ENCODE results near the gene MED22. TPM values are rescaled to one million over a fixed set of nuclear protein-coding genes. Genes with fewer than 3 reads are reported as not detected.

The MED22 gene
- total RNA-seq, 1 donor from 2014 or later = 35.7 TPM

DNA sequence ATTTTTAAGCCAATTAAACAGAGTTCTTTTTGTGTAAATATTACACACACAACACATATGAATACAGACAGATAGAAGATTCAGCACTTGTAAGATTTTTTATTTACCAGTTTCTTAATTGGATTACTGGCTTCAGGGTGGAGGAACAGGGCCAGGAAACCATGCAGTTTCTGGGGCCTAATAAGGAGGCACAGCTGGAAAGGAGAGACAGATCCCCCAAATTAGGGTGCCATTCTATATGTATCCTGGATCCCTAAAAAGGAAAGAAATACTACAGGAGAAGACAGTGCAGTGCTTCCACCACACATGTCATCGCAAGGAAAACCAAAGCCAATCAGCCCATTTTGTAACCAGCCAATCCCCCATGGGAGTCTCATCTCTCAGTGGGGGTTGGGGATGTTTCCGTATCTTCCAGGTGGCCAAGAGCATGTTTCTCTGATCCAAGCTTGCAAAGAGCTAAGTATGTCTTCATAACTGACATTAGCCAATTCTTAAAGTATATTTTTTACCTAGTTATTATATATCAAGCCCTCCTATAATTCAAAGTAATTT is 57.1 kb downstream of the MED22 start:
- no peak overlapping the region for H3K4me3 Mint-ChIP-seq (ENCODE audit: unreplicated experiment)
- no peak overlapping the region for H3K27ac Mint-ChIP-seq (ENCODE audit: unreplicated experiment)
- peaks cover 21% of the 10 kb centered on the region for H3K36me3 Mint-ChIP-seq (ENCODE audit: unreplicated experiment)
- H3K9me3 Mint-ChIP-seq (ENCODE audit: unreplicated experiment) = peaks cover 10% of the 10 kb centered on the region
- no peaks in the 10 kb centered on the region for H3K4me1 Mint-ChIP-seq (ENCODE audit: low read depth, unreplicated experiment)
- peak; percentile 60 for DNase-seq
- TF ChIP-seq, protein P1, sequence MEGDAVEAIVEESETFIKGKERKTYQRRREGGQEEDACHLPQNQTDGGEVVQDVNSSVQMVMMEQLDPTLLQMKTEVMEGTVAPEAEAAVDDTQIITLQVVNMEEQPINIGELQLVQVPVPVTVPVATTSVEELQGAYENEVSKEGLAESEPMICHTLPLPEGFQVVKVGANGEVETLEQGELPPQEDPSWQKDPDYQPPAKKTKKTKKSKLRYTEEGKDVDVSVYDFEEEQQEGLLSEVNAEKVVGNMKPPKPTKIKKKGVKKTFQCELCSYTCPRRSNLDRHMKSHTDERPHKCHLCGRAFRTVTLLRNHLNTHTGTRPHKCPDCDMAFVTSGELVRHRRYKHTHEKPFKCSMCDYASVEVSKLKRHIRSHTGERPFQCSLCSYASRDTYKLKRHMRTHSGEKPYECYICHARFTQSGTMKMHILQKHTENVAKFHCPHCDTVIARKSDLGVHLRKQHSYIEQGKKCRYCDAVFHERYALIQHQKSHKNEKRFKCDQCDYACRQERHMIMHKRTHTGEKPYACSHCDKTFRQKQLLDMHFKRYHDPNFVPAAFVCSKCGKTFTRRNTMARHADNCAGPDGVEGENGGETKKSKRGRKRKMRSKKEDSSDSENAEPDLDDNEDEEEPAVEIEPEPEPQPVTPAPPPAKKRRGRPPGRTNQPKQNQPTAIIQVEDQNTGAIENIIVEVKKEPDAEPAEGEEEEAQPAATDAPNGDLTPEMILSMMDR (IDR thresholded peaks at IDR 0.05; ENCODE audit: partially characterized antibody, unreplicated experiment) = no peak
- peaks cover 3% of the 10 kb centered on the region for H3K27me3 Mint-ChIP-seq (ENCODE audit: unreplicated experiment)

Other genes with a start within 250 kb of the MED22 start
- 449 TPM for gene RALGDS, start 226.9 kb downstream of the MED22 start, total RNA-seq (ENCODE audit: unreplicated experiment)
- gene GBGT1, start 184.2 kb downstream of the MED22 start, total RNA-seq (ENCODE audit: unreplicated experiment) = 1.3 TPM
- not detected for gene OBP2B, start 138.9 kb downstream of the MED22 start, total RNA-seq (ENCODE audit: unreplicated experiment)
- gene ABO, start 72.9 kb downstream of the MED22 start, total RNA-seq (ENCODE audit: unreplicated experiment) = not detected
- 15.0 TPM for gene SURF6, start 11.9 kb downstream of the MED22 start, total RNA-seq (ENCODE audit: unreplicated experiment)
- 1,442 TPM for gene RPL7A, start 87 bp upstream of the MED22 start, total RNA-seq (ENCODE audit: unreplicated experiment)
- gene SURF1, start 8.4 kb upstream of the MED22 start, total RNA-seq (ENCODE audit: unreplicated experiment) = 56.1 TPM
- gene SURF2, start 8.4 kb upstream of the MED22 start, total RNA-seq (ENCODE audit: unreplicated experiment) = 24.0 TPM
- 111 TPM for gene SURF4, start 27.9 kb upstream of the MED22 start, total RNA-seq (ENCODE audit: unreplicated experiment)
- gene STKLD1, start 28.2 kb upstream of the MED22 start, total RNA-seq (ENCODE audit: unreplicated experiment) = 2.6 TPM
- 20.4 TPM for gene REXO4, start 69.9 kb upstream of the MED22 start, total RNA-seq (ENCODE audit: unreplicated experiment)
- gene ADAMTS13, start 74.2 kb upstream of the MED22 start, total RNA-seq (ENCODE audit: unreplicated experiment) = 27.9 TPM
- gene CACFD1, start 111.8 kb upstream of the MED22 start, total RNA-seq (ENCODE audit: unreplicated experiment) = 45.4 TPM
- gene SLC2A6, start 131.0 kb upstream of the MED22 start, total RNA-seq (ENCODE audit: unreplicated experiment) = 104 TPM
- not detected for gene MYMK, start 176.8 kb upstream of the MED22 start, total RNA-seq (ENCODE audit: unreplicated experiment)
- gene ADAMTSL2, start 186.6 kb upstream of the MED22 start, total RNA-seq (ENCODE audit: unreplicated experiment) = 1.3 TPM